ENCODE data around the gene GGA3.

DNA sequence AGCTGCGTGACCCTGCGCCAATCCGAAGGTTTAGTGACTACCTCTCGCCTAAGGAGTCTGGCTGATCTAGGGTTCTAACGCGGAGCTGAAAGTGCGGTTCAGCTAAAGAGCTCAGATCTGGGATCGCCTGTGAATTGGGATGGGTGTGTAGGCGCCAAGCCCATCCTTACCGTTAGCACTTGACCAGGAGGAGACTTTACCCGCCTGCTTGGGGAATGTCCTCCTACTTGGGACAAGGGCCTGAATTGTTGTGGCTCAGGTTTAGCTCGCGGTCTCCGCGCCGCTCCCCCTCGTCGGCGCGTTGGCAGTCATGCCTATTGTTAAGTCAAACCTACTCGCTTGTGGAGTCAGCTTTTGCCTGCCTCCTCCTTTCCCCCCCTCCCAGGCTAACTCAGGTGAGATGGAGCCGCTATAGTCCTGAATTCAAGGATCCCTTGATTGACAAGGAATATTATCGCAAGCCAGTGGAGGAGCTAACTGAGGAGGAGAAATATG lies 753 bp upstream of the GGA3 start:
- TF ChIP-seq, protein P1, sequence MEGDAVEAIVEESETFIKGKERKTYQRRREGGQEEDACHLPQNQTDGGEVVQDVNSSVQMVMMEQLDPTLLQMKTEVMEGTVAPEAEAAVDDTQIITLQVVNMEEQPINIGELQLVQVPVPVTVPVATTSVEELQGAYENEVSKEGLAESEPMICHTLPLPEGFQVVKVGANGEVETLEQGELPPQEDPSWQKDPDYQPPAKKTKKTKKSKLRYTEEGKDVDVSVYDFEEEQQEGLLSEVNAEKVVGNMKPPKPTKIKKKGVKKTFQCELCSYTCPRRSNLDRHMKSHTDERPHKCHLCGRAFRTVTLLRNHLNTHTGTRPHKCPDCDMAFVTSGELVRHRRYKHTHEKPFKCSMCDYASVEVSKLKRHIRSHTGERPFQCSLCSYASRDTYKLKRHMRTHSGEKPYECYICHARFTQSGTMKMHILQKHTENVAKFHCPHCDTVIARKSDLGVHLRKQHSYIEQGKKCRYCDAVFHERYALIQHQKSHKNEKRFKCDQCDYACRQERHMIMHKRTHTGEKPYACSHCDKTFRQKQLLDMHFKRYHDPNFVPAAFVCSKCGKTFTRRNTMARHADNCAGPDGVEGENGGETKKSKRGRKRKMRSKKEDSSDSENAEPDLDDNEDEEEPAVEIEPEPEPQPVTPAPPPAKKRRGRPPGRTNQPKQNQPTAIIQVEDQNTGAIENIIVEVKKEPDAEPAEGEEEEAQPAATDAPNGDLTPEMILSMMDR (IDR thresholded peaks at IDR 0.05) = no peak
- no peak for TF ChIP-seq POLR2A (IDR thresholded peaks at IDR 0.05)

All from heart left ventricle (tissue), 13 donors.